GF-D8 (cell line): ENCODE data around the gene TBC1D10A.

Experiments used
- DNase-seq: peaks from one replicate; lab custom pipeline; 2025; lab: John Stamatoyannopoulos, UW

The TBC1D10A gene

GRCh38 chr22:30265823-30266444 lies 60.8 kb downstream of the TBC1D10A start:
- DNase-seq, result peak; percentile 80

- no peak for DNase-seq
These were observed 61.5 kb downstream of the TBC1D10A start for GRCh38 chr22:30265131-30265720.

GRCh38 chr22:30263883-30264282 lies 62.9 kb downstream of the TBC1D10A start:
- no peak for DNase-seq

GRCh38 chr22:30262917-30263741 lies 63.6 kb downstream of the TBC1D10A start:
- peak; percentile 49 for DNase-seq

GRCh38 chr22:30262112-30262511 lies 64.6 kb downstream of the TBC1D10A start:
- no peak for DNase-seq

GRCh38 chr22:30261134-30261533 lies 65.6 kb downstream of the TBC1D10A start:
- no peak for DNase-seq

- DNase-seq, result no peak
These were observed 66.1 kb downstream of the TBC1D10A start for GRCh38 chr22:30260682-30261081.

GRCh38 chr22:30260276-30260675 lies 66.5 kb downstream of the TBC1D10A start:
- no peak for DNase-seq

GRCh38 chr22:30254314-30254713 lies 72.4 kb downstream of the TBC1D10A start:
- no peak for DNase-seq

GRCh38 chr22:30253205-30253852 lies 73.4 kb downstream of the TBC1D10A start:
- no peak for DNase-seq

GRCh38 chr22:30252411-30253204 lies 74.1 kb downstream of the TBC1D10A start:
- DNase-seq, result peak; percentile 36

GRCh38 chr22:30251711-30252110 lies 75.0 kb downstream of the TBC1D10A start:
- no peak for DNase-seq

GRCh38 chr22:30250661-30251267 lies 76.0 kb downstream of the TBC1D10A start:
- no peak for DNase-seq

- DNase-seq, result no peak
These were observed 76.6 kb downstream of the TBC1D10A start for GRCh38 chr22:30250039-30250565.

GRCh38 chr22:30249049-30250038 lies 77.4 kb downstream of the TBC1D10A start:
- DNase-seq, result no peak

- no peak for DNase-seq
These were observed 78.3 kb downstream of the TBC1D10A start for GRCh38 chr22:30248484-30248883.

- no peak for DNase-seq
These were observed 78.8 kb downstream of the TBC1D10A start for GRCh38 chr22:30247974-30248373.

- DNase-seq, result no peak
These were observed 79.2 kb downstream of the TBC1D10A start for GRCh38 chr22:30247561-30247960.

- no peak for DNase-seq
These were observed 79.8 kb downstream of the TBC1D10A start for GRCh38 chr22:30246814-30247376.
